Right ventricle myocardium superior (tissue), 1 donor: Measurements from ENCODE around the gene CXCL6. TPM values are rescaled to one million over a fixed set of nuclear protein-coding genes. Genes with fewer than 3 reads are reported as not detected.

Experiments
- total RNA-seq: library from RNA; stranded (reverse); fragmentation: NEBNext Ultra II Directional; extraction: Animal tissue kit (Norgen Biotek cat#: 25700); gene quantifications from one replicate; pipeline ENCODE4 v1.2.1, GENCODE V29; 2021
- donor health status: DM: no; HTN: yes; CAD: no; lungs with severe emphysema.

Gene CXCL6
- total RNA-seq, 1 donor from 2014 or later, result not detected

Other genes with a start within 250 kb of the CXCL6 start
- not detected for gene RASSF6, start 216.2 kb upstream of the CXCL6 start, total RNA-seq
- not detected for gene CXCL8, start 96.1 kb upstream of the CXCL6 start, total RNA-seq
- not detected for gene PF4V1, start 16.6 kb downstream of the CXCL6 start, total RNA-seq
- 0.81 TPM for gene CXCL1, start 32.7 kb downstream of the CXCL6 start, total RNA-seq
- not detected for gene PF4, start 145.3 kb downstream of the CXCL6 start, total RNA-seq
- gene PPBP, start 151.5 kb downstream of the CXCL6 start, total RNA-seq, result 0.32 TPM
- gene CXCL5, start 162.0 kb downstream of the CXCL6 start, total RNA-seq, result 0.11 TPM
- gene CXCL3, start 202.0 kb downstream of the CXCL6 start, total RNA-seq, result 0.75 TPM